OCI-LY7 (cell line): Measurements from ENCODE around the gene ASXL2.

Source experiments
- CTCF ChIP-seq: fragments of 200-600 bp; sonication (generic); conservative IDR thresholded peaks from 2 replicates; pipeline ENCODE4 v1.5.1; 2014; ENCODE audit warnings: mild to moderate bottlenecking, antibody characterized with exemption, low read length, moderate library complexity, mixed read lengths
- EZH2phosphoT487 ChIP-seq: fragments of 200-600 bp; sonication (generic); IDR thresholded peaks from 2 replicates; pipeline ENCODE4 v1.6.1; 2018; ENCODE audit warnings: low read depth, borderline replicate concordance, mild to moderate bottlenecking, mixed run types, antibody characterized with exemption, low read length, moderate library complexity, mixed read lengths

DNA sequence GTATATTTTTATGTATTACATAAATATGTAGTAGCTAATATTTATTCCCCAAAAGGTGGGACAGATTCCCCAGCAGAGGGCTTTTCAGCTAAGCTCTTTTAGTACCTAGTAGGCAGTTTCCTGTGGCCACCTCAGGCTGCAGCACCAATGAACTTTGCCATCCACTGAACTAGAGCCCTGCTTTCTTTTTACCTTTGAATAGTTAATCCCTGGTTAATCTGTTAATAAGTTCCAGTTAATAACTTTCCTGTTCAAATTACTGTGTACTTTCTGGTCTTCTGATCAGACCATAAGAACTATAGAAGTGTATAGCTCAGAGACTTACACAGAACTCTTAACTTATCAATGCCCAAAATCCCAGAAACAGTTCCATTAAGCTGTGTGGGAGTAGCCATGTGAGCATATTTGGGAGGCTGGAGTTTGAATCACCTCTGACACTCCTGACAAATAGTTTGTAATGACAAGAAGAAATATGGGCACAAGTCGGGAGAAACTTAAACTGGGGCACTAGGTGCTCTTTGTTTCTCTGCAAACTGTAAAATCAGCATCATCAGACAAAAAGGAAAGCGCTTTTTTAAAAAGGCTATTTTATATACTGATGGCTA, 40.0 kb downstream of the ASXL2 start:
- TF ChIP-seq CTCF (no peak), EZH2phosphoT487 (no peak)
